Neural cell (in vitro differentiated cells): Measurements from ENCODE around the gene UBE2V1.
"Not testable (repeated sequence)": the region's sequence is repeated elsewhere in the genome, so short reads cannot be mapped to it uniquely, and the experiment has no call there.

Experiments
- MXI1 ChIP-seq: fragments of 450-650 bp; conservative IDR thresholded peaks from 2 replicates; pipeline ENCODE4 v1.6.1; 2014; ENCODE audit warnings: antibody characterized with exemption, mild to moderate bottlenecking; ENCODE audit not compliant: poor library complexity, severe bottlenecking
- POLR2AphosphoS5 ChIP-seq: IDR thresholded peaks from 2 replicates; pipeline ENCODE4 v1.6.1; 2012
- TF ChIP-seq, protein P1 (sequence below): fragments of 450-650 bp; IDR thresholded peaks from 2 replicates; pipeline ENCODE4 v1.5.1; 2014; ENCODE audit warnings: antibody characterized with exemption, mild to moderate bottlenecking, moderate library complexity; ENCODE audit not compliant: poor library complexity, severe bottlenecking

DNA sequence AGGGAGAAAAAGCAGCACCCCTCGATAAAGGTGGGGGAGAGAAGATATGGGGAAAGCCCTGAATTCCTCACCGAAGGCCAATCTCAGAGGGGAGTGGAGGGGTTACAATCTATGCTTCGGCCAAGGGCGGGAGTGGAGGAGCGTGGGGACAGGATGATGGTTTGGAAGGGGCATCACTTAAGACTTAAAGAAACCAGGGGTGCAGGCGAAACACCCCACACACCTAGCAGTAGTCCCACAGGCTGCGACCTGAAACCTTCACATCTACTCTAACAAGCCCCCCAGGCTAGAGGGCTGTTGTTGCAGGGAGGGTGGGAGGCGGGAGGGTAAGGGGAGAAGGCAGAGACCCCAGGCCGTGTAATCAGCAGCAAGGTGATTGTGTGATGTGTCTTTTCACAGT, 30.9 kb downstream of the UBE2V1 start:
- TF ChIP-seq, protein P1, sequence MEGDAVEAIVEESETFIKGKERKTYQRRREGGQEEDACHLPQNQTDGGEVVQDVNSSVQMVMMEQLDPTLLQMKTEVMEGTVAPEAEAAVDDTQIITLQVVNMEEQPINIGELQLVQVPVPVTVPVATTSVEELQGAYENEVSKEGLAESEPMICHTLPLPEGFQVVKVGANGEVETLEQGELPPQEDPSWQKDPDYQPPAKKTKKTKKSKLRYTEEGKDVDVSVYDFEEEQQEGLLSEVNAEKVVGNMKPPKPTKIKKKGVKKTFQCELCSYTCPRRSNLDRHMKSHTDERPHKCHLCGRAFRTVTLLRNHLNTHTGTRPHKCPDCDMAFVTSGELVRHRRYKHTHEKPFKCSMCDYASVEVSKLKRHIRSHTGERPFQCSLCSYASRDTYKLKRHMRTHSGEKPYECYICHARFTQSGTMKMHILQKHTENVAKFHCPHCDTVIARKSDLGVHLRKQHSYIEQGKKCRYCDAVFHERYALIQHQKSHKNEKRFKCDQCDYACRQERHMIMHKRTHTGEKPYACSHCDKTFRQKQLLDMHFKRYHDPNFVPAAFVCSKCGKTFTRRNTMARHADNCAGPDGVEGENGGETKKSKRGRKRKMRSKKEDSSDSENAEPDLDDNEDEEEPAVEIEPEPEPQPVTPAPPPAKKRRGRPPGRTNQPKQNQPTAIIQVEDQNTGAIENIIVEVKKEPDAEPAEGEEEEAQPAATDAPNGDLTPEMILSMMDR: not testable (repeated sequence)
- not testable (repeated sequence) for TF ChIP-seq MXI1, POLR2AphosphoS5
